IPS-NIHi7 (cell line): ENCODE data around the gene CAMSAP1.

ENCODE experiments used
- DNase-seq: peaks from one replicate; pipeline ENCODE4 v3.0.0; 2012; ENCODE audit warnings: mixed read lengths; ENCODE audit errors: extremely low spot score

Gene CAMSAP1

GRCh38 chr9:135840539-135840938 lies 66.8 kb downstream of the CAMSAP1 start:
- no peak for DNase-seq

GRCh38 chr9:135840107-135840506 lies 67.2 kb downstream of the CAMSAP1 start:
- no peak for DNase-seq

- DNase-seq, result no peak
Measured at GRCh38 chr9:135839516-135839915, 67.8 kb downstream of the CAMSAP1 start.

- DNase-seq, result no peak
Measured at GRCh38 chr9:135835131-135835530, 72.2 kb downstream of the CAMSAP1 start.

- no peak for DNase-seq
Measured at GRCh38 chr9:135833864-135834263, 73.5 kb downstream of the CAMSAP1 start.

GRCh38 chr9:135830496-135830895 lies 76.8 kb downstream of the CAMSAP1 start:
- DNase-seq, result no peak

GRCh38 chr9:135828656-135829055 lies 78.7 kb downstream of the CAMSAP1 start:
- no peak for DNase-seq

GRCh38 chr9:135827866-135828580 lies 79.3 kb downstream of the CAMSAP1 start:
- no peak for DNase-seq

- DNase-seq, result no peak
Measured at GRCh38 chr9:135827301-135827700, 80.0 kb downstream of the CAMSAP1 start.

- DNase-seq, result no peak
Measured at GRCh38 chr9:135826188-135826545, 81.2 kb downstream of the CAMSAP1 start.

- DNase-seq, result no peak
Measured at GRCh38 chr9:135825435-135826187, 81.7 kb downstream of the CAMSAP1 start.

- DNase-seq, result no peak
Measured at GRCh38 chr9:135823036-135823435, 84.3 kb downstream of the CAMSAP1 start.

- DNase-seq, result no peak
Measured at GRCh38 chr9:135822374-135822755, 85.0 kb downstream of the CAMSAP1 start.

GRCh38 chr9:135821733-135822373 lies 85.5 kb downstream of the CAMSAP1 start:
- no peak for DNase-seq

GRCh38 chr9:135821116-135821515 lies 86.2 kb downstream of the CAMSAP1 start:
- no peak for DNase-seq

- peak; percentile 6 for DNase-seq
Measured at GRCh38 chr9:135820661-135821060, 86.7 kb downstream of the CAMSAP1 start.

GRCh38 chr9:135819905-135820304 lies 87.4 kb downstream of the CAMSAP1 start:
- peak; percentile 49 for DNase-seq

- no peak for DNase-seq
Measured at GRCh38 chr9:135818718-135819475, 88.4 kb downstream of the CAMSAP1 start.

- no peak for DNase-seq
Measured at GRCh38 chr9:135817951-135818717, 89.2 kb downstream of the CAMSAP1 start.

- no peak for DNase-seq
Measured at GRCh38 chr9:135816651-135816970, 90.7 kb downstream of the CAMSAP1 start.

GRCh38 chr9:135815830-135816650 lies 91.3 kb downstream of the CAMSAP1 start:
- DNase-seq, result no peak
